Measurements from ENCODE around the gene HTN3. TPM values are rescaled to one million over a fixed set of nuclear protein-coding genes. Genes with fewer than 3 reads are reported as not detected.
"Not testable (repeated sequence)": the region's sequence is repeated elsewhere in the genome, so short reads cannot be mapped to it uniquely, and the experiment has no call there.

The HTN3 gene
- total RNA-seq, 2 experiments from 2014 or later, result not detected

DNA sequence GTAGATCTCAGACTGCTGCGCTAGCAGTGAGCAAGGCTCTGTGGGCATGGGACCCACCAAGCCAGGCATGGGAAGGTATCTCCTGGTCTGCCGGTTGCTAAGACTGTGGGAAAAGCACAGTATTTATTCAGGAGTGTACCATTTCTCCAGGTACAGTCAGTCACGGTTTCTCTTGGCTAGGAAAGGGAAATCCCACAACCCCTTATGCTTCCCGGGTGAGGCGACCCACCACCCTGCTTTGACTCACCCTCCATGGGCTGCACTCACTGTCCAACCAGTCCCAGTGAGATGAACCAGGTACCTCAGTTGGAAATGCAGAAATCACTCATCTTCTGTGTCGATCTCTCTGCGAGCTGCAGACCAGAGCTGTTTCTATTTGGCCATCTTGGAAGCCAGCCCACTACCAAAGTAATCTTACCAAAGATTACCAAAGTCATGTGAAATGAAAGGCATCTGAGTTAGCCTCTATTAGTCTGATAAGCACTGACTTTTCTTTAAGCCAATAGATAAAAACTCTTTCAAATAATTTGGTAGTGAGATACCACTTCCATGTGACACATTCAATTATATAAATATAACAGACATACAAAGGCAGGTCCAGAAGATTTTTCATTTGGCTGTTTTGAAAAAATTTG, 13.5 kb downstream of the HTN3 start:
- Mint-ChIP-seq H3K36me3 (ENCODE audit: low read depth) (no peaks in the 10 kb centered on the region), H3K4me1 (no peaks in the 10 kb centered on the region), H3K27ac (no peak overlapping the region), H3K4me3 (no peak overlapping the region), H3K27me3 (no peaks in the 10 kb centered on the region), H3K9me3 (peaks cover 3% of the 10 kb centered on the region)
- POLR2A ChIA-PET, result no interaction called here
- no peak for DNase-seq
- CTCF ChIA-PET, result no interaction called here

DNA sequence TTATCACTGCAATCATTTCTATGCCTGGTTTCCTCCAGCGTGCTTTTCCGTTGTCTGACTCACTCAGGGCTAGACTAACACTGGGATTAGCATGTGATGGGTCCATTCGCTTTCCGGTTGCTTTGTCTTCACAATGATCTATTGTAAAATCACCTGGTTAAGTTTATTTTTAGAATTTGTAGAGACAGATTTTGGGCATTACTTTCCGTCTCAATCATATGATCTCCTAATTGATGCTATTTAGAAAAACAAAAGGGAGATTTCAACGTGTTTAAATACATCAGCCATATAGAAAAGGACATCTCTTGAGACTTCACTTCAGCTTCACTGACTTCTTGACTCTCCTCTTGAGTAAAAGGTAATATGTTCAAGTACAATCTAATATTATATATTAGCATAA, 21.9 kb downstream of the HTN3 start, which contains the start of gene HTN1:
HTN1 (plus strand) TSS at position 301 of the 400 bp plus-strand sequence. CDS start 2,639 bp downstream, outside the sequence.
- DNase-seq; H3K27me3 Mint-ChIP-seq; H3K36me3 Mint-ChIP-seq (ENCODE audit: low read depth); CTCF ChIA-PET; H3K9me3 Mint-ChIP-seq; H3K27ac Mint-ChIP-seq; H3K4me3 Mint-ChIP-seq; POLR2A ChIA-PET; H3K4me1 Mint-ChIP-seq: not testable (repeated sequence)

DNA sequence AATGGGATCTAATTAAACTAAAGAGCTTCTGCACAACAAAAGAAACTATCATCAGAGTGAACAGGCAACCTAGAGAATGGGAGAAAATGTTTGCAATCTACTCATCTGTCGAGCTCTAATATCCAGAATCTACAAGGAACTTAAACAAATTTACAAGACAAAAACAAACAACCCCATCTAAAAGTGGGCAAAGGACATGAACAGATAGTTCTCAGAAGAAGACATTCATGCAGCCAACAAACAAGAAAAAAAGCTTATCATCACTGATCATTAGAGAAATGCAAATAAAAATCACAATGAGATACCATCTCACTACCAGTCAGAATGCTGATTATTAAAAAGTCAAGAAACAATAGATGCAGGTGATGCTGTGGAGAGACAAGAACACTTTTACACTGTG, 28.3 kb downstream of the HTN3 start:
- H3K9me3 Mint-ChIP-seq, POLR2A ChIA-PET, CTCF ChIA-PET: not testable (repeated sequence)

DNA sequence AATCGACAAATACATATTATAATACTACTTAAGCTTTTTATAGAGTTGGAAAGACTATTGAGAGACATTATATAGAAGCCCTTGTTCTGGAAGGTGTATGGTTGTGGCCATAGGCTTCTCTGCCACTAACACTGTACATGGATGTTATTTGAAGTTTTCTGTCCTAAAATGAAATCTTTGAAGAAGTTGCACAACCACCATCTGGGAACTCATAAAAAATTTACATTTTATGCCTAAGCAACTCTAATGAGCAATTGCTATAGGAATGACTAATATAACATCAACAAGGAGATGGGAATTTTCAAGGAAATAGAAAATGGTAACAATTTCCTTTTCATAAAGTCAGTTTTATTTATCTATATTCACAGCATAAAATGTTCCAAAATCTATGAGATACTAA, 29.4 kb downstream of the HTN3 start:
- ChIA-PET CTCF (interaction anchor here (0.6 kb wide), 1 partner anchor 17 kb away, joined by 3 read pairs; no protein-coding TSS in a partner anchor), POLR2A (no interaction called here)
- no peak overlapping the region for H3K27ac Mint-ChIP-seq
- no peaks in the 10 kb centered on the region for H3K4me1 Mint-ChIP-seq
- no peaks in the 10 kb centered on the region for H3K36me3 Mint-ChIP-seq (ENCODE audit: low read depth)
- H3K27me3 Mint-ChIP-seq, result no peaks in the 10 kb centered on the region
- no peak for DNase-seq
- peaks cover 2% of the 10 kb centered on the region for H3K9me3 Mint-ChIP-seq
- H3K4me3 Mint-ChIP-seq, result no peak overlapping the region

More for the DNA sequence above, 28.3 kb downstream of the HTN3 start:
- not testable (repeated sequence) for H3K27me3 Mint-ChIP-seq; H3K36me3 Mint-ChIP-seq (ENCODE audit: low read depth); H3K4me1 Mint-ChIP-seq; DNase-seq; H3K4me3 Mint-ChIP-seq; H3K27ac Mint-ChIP-seq

DNA sequence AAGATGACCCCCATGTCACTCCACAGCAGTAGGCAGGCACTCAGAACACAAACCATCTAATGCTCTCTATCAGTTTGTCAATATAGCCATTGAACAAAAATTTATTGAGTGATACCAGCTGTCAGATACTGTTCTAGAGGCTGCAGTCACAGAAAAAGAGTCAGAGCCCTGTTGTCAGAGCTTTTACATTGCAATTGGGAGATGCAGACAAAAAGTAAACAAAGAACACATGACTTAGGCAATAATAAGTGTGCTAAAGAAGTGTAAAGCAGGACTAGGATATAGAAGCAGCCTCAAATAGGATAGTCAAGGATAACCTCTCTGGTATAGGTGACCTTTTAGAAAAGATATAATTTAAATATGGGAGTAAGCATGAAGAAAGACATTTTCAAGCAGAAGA, 30.9 kb downstream of the HTN3 start:
- H3K4me3 Mint-ChIP-seq, result no peak overlapping the region
- CTCF ChIA-PET, result no interaction called here

DNA sequence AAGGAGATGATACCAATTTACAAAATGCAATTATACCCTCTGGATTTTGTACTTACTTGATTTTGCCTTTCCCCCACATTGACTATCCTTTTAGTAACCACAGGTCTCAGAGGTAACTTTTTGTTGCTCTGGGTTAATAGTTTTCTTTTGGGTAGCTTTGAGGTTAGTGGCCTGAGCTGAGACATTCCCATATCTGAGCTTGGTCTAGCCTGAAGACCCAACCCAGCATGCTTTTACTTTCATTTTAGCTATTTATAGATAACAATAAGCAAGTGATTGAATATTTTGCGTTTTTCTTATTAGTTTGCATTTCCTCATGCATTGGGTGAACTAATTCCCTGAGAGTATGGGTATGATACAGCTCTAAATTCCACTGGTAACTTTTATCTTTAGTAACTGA, 33.7 kb downstream of the HTN3 start:
- Mint-ChIP-seq H3K36me3 (ENCODE audit: low read depth) (no peaks in the 10 kb centered on the region), H3K27ac (no peak overlapping the region), H3K9me3 (no peaks in the 10 kb centered on the region), H3K4me1 (no peaks in the 10 kb centered on the region), H3K27me3 (no peaks in the 10 kb centered on the region), H3K4me3 (no peak overlapping the region)
- POLR2A ChIA-PET, result no interaction called here
- DNase-seq, result no peak
- CTCF ChIA-PET, result no interaction called here

More for the DNA sequence above, 30.9 kb downstream of the HTN3 start:
- H3K4me1 Mint-ChIP-seq, result no peaks in the 10 kb centered on the region
- no peak for DNase-seq
- H3K27ac Mint-ChIP-seq, result no peak overlapping the region
- H3K27me3 Mint-ChIP-seq, result no peaks in the 10 kb centered on the region
- no peaks in the 10 kb centered on the region for H3K36me3 Mint-ChIP-seq (ENCODE audit: low read depth)
- POLR2A ChIA-PET, result no interaction called here
- peaks cover 2% of the 10 kb centered on the region for H3K9me3 Mint-ChIP-seq

DNA sequence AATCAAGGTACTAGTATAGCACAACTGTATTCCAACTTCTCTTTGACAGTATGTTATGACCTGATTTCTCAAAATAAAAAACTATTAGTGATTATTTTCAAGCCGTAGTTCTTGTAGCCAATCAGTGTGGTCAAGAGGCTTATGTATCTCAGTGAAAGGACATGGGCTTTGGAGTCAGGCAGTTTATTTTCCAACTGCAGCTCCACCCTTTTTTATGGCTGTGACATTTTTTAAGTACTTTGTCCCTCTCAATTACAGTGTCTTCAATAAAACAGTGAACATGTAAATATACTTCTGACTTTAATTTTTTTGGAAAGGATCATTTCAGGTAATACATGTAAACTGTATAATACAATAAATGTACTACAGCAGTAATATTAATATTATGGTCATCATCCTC, 51.9 kb downstream of the HTN3 start:
- no peak for DNase-seq
- Mint-ChIP-seq H3K9me3 (no peaks in the 10 kb centered on the region), H3K4me3 (no peak overlapping the region), H3K27ac (no peak overlapping the region), H3K4me1 (no peaks in the 10 kb centered on the region), H3K27me3 (no peaks in the 10 kb centered on the region), H3K36me3 (ENCODE audit: low read depth) (no peaks in the 10 kb centered on the region)
- POLR2A ChIA-PET, result no interaction called here
- CTCF ChIA-PET, result no interaction called here

Other genes with a start within 250 kb of the HTN3 start
- gene SULT1E1, start 168.3 kb upstream of the HTN3 start, total RNA-seq, result not detected
- gene CSN1S1, start 97.4 kb upstream of the HTN3 start, total RNA-seq, result not detected
- gene CSN2, start 62.7 kb upstream of the HTN3 start, total RNA-seq, result not detected
- gene STATH, start 32.5 kb upstream of the HTN3 start, total RNA-seq, result not detected
- not detected for gene HTN1, start 22.0 kb downstream of the HTN3 start, total RNA-seq
- not detected for gene PRR27, start 125.8 kb downstream of the HTN3 start, total RNA-seq
- gene ODAM, start 167.3 kb downstream of the HTN3 start, total RNA-seq, result not detected
- gene FDCSP, start 197.7 kb downstream of the HTN3 start, total RNA-seq, result not detected
- gene CSN3, start 214.1 kb downstream of the HTN3 start, total RNA-seq, result not detected